NT2/D1 (cell line): ENCODE measurements around the gene SLX1B.
"Not testable (repeated sequence)": the region's sequence is repeated elsewhere in the genome, so short reads cannot be mapped to it uniquely, and the experiment has no call there.

Source experiments
- SUZ12 ChIP-seq: IDR thresholded peaks from 2 replicates; pipeline ENCODE4 v1.6.1; 2011; ENCODE audit not compliant: insufficient read length, insufficient read depth; ENCODE audit errors: extremely low read depth
- YY1 ChIP-seq: IDR thresholded peaks from 2 replicates; pipeline ENCODE4 v1.6.1; 2011; ENCODE audit not compliant: insufficient read length, insufficient read depth
- ZNF274 ChIP-seq: IDR thresholded peaks from 2 replicates; pipeline ENCODE4 v1.6.1; 2011; ENCODE audit warnings: mild to moderate bottlenecking, low read depth, low read length

DNA sequence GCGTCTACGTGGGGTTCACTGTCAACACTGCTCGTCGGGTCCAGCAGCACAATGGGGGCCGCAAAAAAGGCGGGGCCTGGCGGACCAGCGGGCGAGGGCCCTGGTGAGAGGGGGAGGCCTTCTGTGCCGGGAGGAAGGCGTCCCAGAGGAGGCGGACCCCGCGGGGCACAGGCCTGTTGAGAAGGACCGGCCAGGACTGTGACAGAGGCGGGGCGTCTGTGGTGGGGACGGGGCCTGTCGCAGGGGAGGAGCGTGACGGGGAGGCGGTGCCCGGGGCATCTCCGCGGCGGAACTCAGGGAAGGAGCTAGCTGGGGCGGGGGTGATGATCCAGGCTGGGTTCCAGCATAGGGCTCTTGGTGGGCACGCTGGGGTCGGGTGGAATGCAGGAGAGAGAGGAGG, 495 bp downstream of the SLX1B start:
- TF ChIP-seq ZNF274, SUZ12, YY1: not testable (repeated sequence)
